Heart left ventricle (tissue), 16 donors: ENCODE measurements around the gene SRRM5. TPM values are rescaled to one million over a fixed set of nuclear protein-coding genes. Genes with fewer than 3 reads are reported as not detected.

Source experiments
- ATAC-seq, 4 donors: fragments of 200-7000 bp; cut with Tn5 transposase; one replicate each; pipeline ENCODE4 v1.9.1; 2020 to 2022; ENCODE audit warnings: moderate library complexity in 4 of 4, mild to moderate bottlenecking in 3 of 4, moderate number of reproducible peaks in 1 of 4
- DNase-seq, 5 donors: peaks; one replicate each; pipeline ENCODE4 v3.0.0-alpha.2; 2020
- H3K27ac ChIP-seq, 12 donors: fragments of 200-600 bp; sonication (generic) in 4 of 12; one replicate each; pipeline versions ENCODE4 v1.5.0 to v1.8.0; 2016 to 2022; ENCODE audit warnings: mild to moderate bottlenecking in 2 of 12
- H3K27me3 ChIP-seq, 9 donors: fragments of 200-600 bp; sonication (generic) in 2 of 9; one replicate each; pipeline versions ENCODE4 v1.5.1 to v1.8.0; 2016 to 2022; ENCODE audit warnings: mild to moderate bottlenecking in 3 of 9
- H3K36me3 ChIP-seq, 9 donors: fragments of 200-600 bp; sonication (generic) in 2 of 9; one replicate each; pipeline versions ENCODE4 v1.5.0 to v1.8.0; 2018 to 2022; ENCODE audit warnings: mild to moderate bottlenecking in 2 of 9
- H3K4me1 ChIP-seq, 12 donors: fragments of 200-600 bp; sonication (generic) in 4 of 12; one replicate each; pipeline versions ENCODE4 v1.5.0 to v1.8.0; 2016 to 2022; ENCODE audit warnings: mild to moderate bottlenecking in 3 of 12
- H3K4me3 ChIP-seq, 12 donors: fragments of 200-600 bp; sonication (generic) in 4 of 12; one replicate each; pipeline versions ENCODE4 v1.5.0 to v1.8.0; 2017 to 2022; ENCODE audit warnings: mild to moderate bottlenecking in 9 of 12, moderate library complexity in 4 of 12
- H3K9me3 ChIP-seq, 12 donors: fragments of 200-600 bp; sonication (generic) in 4 of 12; one replicate each; pipeline versions ENCODE4 v1.5.0 to v1.8.0; 2016 to 2022; ENCODE audit warnings: mild to moderate bottlenecking in 1 of 12
- CTCF ChIP-seq, 12 donors: fragments of 200-600 bp; sonication (generic) in 4 of 12; IDR thresholded peaks; one replicate each; pipeline versions ENCODE4 v1.5.0 to v1.8.0; 2018 to 2022; ENCODE audit warnings: antibody characterized with exemption in 12 of 12, mild to moderate bottlenecking in 5 of 12
- POLR2A ChIP-seq, 2 donors: fragments of 450-650 bp; IDR thresholded peaks; one replicate each; pipeline ENCODE4 v1.6.1; 2017; ENCODE audit warnings: antibody characterized with exemption in 2 of 2, mild to moderate bottlenecking in 2 of 2, moderate library complexity in 2 of 2
- WGBS, 4 donors: extraction: QIAGEN DNeasy Blood & Tissue Kit in 2 of 4; methylation state at CpG; one replicate each; pipeline versions ENCODE4 v1.1.5 to v1.1.7; 2013 to 2018; 5-methylcytosine and 5-hydroxymethylcytosine counted together
- intact Hi-C, 10 donors: fragments of 100-400 bp; cut with DNase I; formaldehyde crosslinking; loops; one replicate each; pipeline versions ENCODE4 v1.11.1 to v1.14.2; 2022
- polyA plus RNA-seq, 2 donors: library from polyadenylated mRNA; stranded (reverse); fragments of 200-250 nt; gene quantifications; one replicate each; pipeline ENCODE4 v1.2.3, GENCODE V29; 2013
- total RNA-seq, 9 donors: library from RNA; depleted of rRNA in 2 of 9; stranded (reverse); fragments of >200 nt in 2 of 9; fragmentation: NEBNext Ultra II Directional in 3 of 9; extraction: Animal tissue kit (Norgen Biotek cat#: 25700) in 3 of 9; gene quantifications; one replicate each; pipeline versions ENCODE4 v1.1.0 to v1.2.4, GENCODE V29; 2016 to 2023
- donor health status: ischemic (EF 13 %, LVEDD 7.1; RV severe dilation, severe dysfunction).
- donor health status: healthy with polysubstance abuse.
- donor health status: DM: no; HTN: yes; CAD: no.
- donor health status: DM: no; HTN: no; CAD: no.
- donor health status: ischemic (EF 25% LVEDD 6.9; RV normal size, moderate dysfunction).
- donor health status: ischemic (EF 25% LVEDD 5.7; RV mildly dilated, moderate dysfunction).
- donor health status: healthy.
- donor health status: DM: yes; HTN: yes; CAD: no.
- donor health status: ischemic (EF 35%, LVEDD 5.7; RV mildly dilated, moderate dysfunction).
- donor health status: nonischemic (EF 11% LVEDD 7.7; RV severe dilation, severe dysfunction).
- donor health status: DM: yes; HTN: yes; CAD: no.
- donor health status: PGD.
- donor health status: ischemic (EF 29% LVEDD 5.4; RV normal size, mild dysfunction).
- donor health status: nonischemic (EF 23%, LVEDD 6.1; RV moderate dilation, normal function).

SRRM5 gene
- total and polyA plus RNA-seq, 11 donors = 0.07 to 0.80 (median 0.16) TPM; not detected in 2

GRCh38 chr19:43574424-43575155 is 37.3 kb upstream of the SRRM5 start:
- Histone ChIP-seq H3K27me3 (no peaks in the 10 kb centered on the region), H3K9me3 (no peaks in the 10 kb centered on the region), H3K36me3 (peaks cover 0 to 26% (median 11%) of the 10 kb centered on the region in 9 donors), H3K27ac (peak overlapping the region in 11 of 12 donors; percentile 49 to 93 (median 83)), H3K4me1 (peaks cover 6 to 22% (median 13%) of the 10 kb centered on the region in 12 donors), H3K4me3 (peak overlapping the region; percentile 57 to 96 (median 87))
- WGBS, 4 donors = 31 to 37% (median 35%) methylated on average over 11 to 12 of the region's 12 CpGs
- TF ChIP-seq POLR2A (IDR thresholded peaks at IDR 0.05) = no peak
- no peak for TF ChIP-seq CTCF (IDR thresholded peaks at IDR 0.05)
- no peak for ATAC-seq
- no peak for DNase-seq
- intact Hi-C loops = loop anchor here in 7 of 10 donors (1.0 to 2.0 kb wide), 4 partner anchors 22 to 39 kb away; partner anchors contain the start of genes IRGQ (in 6 of the 7) and ZNF576 (in 6 of the 7)

DNA sequence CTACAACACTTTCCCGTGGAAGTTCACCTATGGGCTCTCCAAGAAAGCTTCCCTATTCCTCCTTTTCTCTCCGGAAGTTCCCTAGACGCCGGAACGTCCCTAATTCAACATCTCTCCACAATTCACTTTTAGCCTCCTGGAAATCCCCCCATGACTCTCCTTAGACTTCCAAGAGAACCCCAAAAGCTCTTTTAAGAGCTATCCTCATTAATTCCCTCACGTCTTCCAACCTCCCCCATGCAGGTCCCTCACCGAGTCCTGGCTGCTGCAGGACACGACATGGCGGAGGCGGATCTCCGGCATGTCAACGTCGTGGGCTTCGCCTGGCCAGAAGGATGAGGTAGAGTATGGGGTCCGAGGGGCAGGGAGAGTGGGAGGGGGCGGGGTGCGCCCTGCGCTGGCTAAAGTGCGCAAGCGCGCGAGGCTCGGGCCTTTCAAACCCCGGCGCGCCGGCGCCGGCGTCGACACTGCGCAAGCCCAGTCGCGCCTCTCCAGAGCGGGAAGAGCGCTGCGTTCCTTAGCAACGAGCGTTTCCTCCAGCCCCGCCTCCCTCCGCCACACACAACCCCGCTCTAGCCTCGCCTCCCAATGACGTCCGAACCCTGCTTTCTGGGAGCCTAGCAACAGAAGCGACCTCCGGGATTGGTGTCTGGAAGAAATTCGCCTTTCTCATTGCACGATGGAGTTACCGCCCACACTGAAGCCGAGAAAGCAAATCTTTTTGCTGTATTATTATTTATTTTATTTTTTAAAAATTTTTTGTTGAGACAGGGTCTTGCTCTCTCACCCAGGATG is 36.5 kb upstream of the SRRM5 start, which contains the start of the genes PINLYP and XRCC1:
Gene PINLYP (plus strand): TSS at position 646 of the 795 bp plus-strand sequence. CDS start 1,391 bp downstream, outside the sequence.
Gene XRCC1 (minus strand): TSS at position 372 of the 795 bp plus-strand sequence. CDS start 69 bp downstream, at position 303.
- Histone ChIP-seq H3K36me3 (peaks cover 0 to 26% (median 11%) of the 10 kb centered on the region in 9 donors), H3K4me1 (peaks cover 6 to 24% (median 13%) of the 10 kb centered on the region in 12 donors), H3K27ac (peak within 1 kb of the TSS in 11 of 12 donors; percentile 49 to 93 (median 83)), H3K9me3 (no peaks in the 10 kb centered on the region), H3K27me3 (no peaks in the 10 kb centered on the region), H3K4me3 (peak within 1 kb of the TSS; percentile 57 to 96 (median 87))
- DNase-seq (peak; percentile 98 to 99 (median 99)), ATAC-seq (peak; percentile 99 to 100 (median 100))
- peak in 1 of 2 donors; percentile 57 for TF ChIP-seq POLR2A (IDR thresholded peaks at IDR 0.05)
- TF ChIP-seq CTCF (IDR thresholded peaks at IDR 0.05) = no peak
- 0% methylated on average over 49 to 51 of the region's 51 CpGs for WGBS, 4 donors
- intact Hi-C loops = loop anchor here in 7 of 10 donors (1.0 to 2.0 kb wide), 3 partner anchors 21 to 23 kb away; partner anchors contain the start of genes IRGQ (in 6 of the 7) and ZNF576 (in 6 of the 7)

DNA sequence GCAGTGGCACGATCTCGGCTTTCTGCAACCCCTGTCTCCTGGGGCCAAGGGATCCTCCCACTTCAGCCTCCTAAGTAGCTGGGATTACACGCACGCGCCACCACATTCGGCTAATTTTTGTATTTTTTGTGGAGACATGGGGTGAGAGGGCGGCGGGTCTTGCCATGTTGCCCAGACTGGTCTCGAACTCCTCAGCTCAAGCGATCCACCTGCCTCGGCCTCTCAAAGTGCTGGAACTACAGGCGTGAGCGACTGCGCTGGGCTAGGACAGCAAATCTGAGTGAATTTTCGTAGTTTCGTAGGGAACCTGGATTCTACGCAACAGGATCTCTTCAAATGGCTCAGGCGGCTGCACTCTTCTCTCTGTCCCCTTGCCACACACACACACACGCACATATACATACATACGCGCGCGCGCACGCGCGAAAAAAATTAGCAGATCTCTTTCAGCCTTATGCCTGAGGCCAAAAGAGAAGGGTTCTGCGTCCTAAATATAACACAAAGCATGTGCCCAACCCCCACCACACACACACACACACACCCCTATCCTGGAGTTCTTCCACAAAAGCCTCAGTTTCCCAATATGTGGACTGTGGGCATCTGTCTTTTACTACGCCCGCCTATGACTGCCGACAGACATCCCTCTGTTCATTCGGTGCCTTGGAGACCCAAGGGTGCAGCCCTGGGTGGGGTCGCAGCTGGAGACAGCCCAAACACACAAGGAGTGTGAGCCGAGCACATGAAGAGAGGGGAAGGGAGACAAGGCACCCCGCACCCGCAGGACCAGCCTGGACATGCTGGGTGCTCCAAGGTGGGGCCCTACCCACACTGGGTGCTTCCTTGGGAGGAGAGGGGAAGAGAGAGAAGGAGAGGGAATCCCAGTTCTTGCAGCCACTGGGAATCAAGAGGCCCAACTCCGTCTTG is 35.7 kb upstream of the SRRM5 start:
- DNase-seq (no peak), ATAC-seq (peak in 1 of 4 donors; percentile 1)
- peaks cover 6 to 30% (median 17%) of the 10 kb centered on the region in 12 donors for H3K4me1 ChIP-seq
- intact Hi-C loops = loop anchor here in 8 of 10 donors (1.0 to 2.0 kb wide), 4 partner anchors 19 to 22 kb away; partner anchors contain the start of genes IRGQ (in 6 of the 8) and ZNF576 (in 6 of the 8)
- peaks cover 0 to 25% (median 10%) of the 10 kb centered on the region in 9 donors for H3K36me3 ChIP-seq
- 63 to 73% (median 68%) methylated on average over 35 to 37 of the region's 37 CpGs for WGBS, 4 donors
- H3K9me3 ChIP-seq = no peaks in the 10 kb centered on the region
- TF ChIP-seq CTCF (IDR thresholded peaks at IDR 0.05) (no peak), POLR2A (IDR thresholded peaks at IDR 0.05) (no peak)
- H3K27ac ChIP-seq = peak overlapping the region in 11 of 12 donors; percentile 26 to 93 (median 61)
- no peaks in the 10 kb centered on the region for H3K27me3 ChIP-seq
- H3K4me3 ChIP-seq = peak overlapping the region in 11 of 12 donors; percentile 57 to 96 (median 88)
